Activated CD4-positive, alpha-beta T cell treated with anti-CD3 and anti-CD28 coated beads, Interleukin-2, amount 50 U/mL, for 16 hours (primary cell): ENCODE results near the gene C5AR1.
A peak's percentile ranks its signal among the peaks of the same experiment; 100 is the strongest.
"Not testable (repeated sequence)": the region's sequence is repeated elsewhere in the genome, so short reads cannot be mapped to it uniquely, and the experiment has no call there.

ENCODE experiments used
- DNase-seq: peaks from one replicate; pipeline ENCODE4 v3.0.0-alpha.2; 2020

C5AR1 gene

DNA sequence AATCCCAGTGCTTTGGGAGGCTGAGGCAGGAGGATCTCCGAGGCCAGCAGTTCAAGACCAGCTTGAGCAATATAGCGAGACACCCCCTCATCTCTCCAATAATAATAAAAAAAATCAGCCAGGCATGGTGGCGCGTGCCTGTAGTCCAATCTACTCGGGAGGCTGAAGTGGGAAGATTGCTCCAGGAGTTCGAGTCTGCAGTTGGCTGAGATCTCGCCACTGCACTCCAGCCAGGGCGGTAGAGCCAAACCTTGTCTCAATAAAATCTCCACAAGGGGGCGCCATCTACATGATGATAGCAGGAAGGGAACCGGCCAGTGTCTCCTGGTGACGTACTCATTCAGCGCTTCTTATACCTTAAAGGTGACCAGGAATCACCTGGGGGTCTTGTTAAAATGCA lies 13.6 kb upstream of the C5AR1 start:
- DNase-seq: peak; percentile 89

DNA sequence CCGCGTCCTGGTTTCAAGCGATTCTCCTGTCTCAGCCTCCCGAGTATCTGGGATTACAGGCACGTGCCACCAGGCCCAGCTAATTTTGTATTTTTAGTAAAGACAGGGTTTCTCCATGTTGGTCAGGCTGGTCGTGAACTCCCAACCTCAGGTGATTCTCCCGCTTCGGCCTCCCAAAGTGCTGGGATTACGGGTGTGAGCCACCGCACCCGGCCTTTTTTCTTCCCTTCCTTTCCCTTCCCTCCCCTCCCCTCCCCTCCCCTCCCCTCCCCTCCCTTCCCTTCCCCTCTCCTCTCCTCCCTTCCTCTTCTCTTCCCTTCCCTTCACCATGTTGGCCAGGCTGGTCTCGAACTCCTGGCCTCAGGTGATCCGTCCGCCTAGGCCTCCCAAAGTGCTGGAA lies 8.8 kb upstream of the C5AR1 start:
- DNase-seq: not testable (repeated sequence)

DNA sequence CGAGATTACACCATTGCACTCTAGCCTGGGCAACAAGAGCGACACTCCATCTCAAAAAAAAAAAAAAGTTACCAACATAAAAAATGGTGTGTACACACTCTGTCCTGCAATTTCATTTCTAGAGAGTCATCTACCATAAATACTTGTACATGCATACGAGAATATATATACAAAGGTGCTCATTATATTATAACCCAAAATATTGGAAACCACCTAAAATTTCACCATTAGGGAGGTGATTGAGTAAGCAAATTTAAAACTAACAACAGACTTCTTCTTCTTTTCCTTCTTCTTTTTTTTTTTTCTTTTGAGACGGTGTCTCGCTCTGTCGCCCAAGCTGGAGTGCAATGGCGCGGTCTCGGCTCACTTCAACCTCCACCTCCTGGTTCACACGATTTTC lies 7.4 kb upstream of the C5AR1 start:
- no peak for DNase-seq

DNA sequence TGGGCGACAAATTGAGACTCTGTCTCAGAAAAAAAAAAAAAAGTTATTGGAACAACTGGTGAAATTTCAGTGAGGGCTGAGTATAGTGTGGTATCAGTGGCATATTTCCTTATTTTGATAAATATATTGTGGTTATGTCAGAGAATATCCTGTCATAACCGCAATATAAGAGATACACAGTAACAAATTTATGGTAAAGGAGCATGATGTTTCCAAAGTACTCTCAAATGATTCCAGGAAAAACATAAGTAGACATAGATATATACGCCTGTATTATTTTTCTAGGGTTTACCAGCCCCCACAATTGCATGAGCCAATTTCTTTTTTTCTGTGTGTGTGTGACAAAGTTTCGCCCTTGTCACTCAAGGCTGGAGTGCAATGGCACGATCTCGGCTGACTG lies 5.7 kb upstream of the C5AR1 start:
- DNase-seq: no peak

DNA sequence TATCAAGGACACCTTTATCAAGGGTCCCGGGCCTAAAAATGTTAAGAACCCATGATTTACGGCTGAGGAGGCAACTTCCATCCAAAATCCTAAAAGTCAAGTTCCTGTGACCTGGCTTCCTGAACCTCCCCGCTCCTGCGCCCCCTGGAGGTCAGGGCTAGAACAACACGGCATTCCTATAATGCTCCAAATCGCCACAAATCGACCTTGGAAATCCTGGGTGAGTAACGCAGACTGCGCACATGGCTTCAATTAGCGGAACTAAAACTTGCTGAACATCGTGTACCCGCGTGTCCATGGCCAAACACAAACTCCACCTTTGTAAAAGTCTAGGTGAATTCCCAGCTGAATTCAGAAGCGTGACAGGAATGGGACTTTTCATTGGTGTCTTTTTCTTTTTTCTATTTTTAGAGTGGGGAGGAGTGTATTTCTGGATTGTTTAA lies 4.3 kb upstream of the C5AR1 start:
- DNase-seq: peak; percentile 34

DNA sequence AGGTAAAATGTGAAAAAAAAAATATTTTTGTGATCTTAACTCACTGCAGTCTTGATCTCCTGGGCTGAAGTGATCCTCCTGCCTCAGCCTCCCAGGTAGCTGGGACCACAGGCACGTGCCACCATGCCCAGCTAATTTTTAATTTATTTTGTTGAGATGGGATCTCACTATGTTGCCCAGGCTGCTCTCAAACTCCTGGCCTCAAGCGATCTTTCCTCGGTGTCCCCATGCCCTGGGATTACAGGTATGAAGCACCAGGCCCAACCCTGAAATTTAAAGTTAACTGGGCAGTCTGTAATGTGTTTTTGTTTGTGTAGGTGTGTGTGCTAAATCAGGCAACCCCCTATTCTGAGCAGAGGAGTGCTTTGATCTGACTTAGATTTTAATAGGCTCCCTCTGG lies 3.4 kb upstream of the C5AR1 start:
- DNase-seq: no peak

DNA sequence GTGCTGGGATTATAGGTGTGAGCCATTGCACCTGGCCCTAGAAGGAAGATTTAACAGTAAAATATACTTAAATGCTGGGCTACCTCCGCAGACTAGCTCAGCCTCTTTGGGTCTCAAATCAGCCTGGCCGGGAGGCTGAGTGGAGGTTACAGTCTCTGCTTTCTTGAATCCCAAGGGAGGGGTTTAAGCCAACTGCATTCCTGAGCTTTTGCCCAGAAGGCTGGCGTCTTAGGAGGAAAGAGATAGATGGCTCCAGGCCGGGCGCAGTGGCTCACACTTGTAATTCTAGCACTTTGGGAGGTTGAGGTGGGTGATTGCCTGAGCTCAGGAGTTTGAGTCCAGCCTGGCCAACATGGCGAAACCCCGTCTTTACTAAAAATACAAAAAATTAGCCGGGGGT lies 623 bp upstream of the C5AR1 start:
- DNase-seq: no peak

DNA sequence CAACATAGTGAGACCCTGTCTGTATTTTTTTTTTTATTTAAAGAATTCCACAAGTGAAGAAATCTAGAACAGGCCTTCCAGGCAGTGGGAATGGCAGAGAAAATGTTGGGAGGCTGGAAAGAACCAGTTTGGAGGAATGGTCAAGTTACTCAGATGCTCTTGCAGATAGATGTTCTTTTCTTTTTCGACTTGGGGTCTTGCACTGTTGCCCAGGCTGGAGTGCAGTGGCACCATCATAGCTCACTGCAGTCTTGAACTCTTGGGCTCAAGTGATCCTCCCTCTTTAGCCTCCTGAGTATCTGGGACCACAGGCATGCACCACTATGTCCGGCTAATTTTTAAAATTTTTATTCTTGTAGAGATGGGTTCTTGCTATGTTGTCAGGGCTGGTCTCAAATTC lies 662 bp downstream of the C5AR1 start:
- no peak for DNase-seq

DNA sequence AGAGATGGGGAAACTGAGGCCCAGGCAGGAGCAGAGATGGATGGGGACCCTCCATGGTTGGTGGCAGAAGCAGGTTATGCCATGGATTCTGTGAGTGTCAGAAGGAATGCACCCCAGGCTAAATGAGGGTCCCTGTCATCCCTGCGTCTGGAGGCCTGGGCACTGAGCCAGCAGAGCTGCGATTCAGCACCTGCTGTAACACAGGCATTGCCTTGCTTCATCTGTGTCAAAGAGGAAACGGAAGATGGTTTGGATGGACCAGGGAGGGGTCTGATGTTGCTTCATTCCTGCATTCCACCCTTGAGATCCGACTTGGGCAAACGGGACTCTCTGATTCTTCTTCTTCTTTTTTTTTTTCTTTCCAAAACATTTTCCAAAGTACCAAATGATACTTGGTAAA lies 1.2 kb downstream of the C5AR1 start:
- no peak for DNase-seq

DNA sequence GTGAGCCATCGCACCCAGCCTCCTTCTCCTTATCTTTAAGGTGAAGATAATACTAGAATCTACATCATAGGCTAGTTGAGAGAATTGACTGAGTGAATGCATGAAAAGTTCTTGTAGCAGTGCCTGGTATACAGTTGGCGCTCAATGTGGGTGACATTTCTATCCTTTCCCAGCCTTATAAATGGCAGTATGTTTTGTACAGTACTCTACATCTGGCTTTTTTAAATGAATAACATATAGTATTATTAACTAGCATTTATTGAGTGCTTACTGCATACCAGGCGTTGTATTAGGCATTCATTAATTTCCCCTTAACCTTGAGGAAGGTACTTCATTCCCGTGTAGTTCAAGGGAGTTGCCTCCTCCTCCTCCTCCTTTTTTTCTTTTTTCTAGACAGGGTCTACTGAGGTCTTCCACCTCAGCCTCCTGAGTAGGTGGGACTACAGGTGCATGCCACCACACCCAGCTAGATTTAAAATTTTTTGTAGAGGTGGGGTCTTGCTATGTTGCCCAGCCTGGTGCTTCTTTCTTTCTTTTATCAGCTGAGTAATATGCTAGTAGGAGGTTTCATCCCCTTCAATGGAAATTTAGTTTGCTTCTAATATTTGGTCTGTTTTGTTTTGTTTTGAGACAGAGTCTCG lies 2.8 kb downstream of the C5AR1 start:
- DNase-seq: no peak

DNA sequence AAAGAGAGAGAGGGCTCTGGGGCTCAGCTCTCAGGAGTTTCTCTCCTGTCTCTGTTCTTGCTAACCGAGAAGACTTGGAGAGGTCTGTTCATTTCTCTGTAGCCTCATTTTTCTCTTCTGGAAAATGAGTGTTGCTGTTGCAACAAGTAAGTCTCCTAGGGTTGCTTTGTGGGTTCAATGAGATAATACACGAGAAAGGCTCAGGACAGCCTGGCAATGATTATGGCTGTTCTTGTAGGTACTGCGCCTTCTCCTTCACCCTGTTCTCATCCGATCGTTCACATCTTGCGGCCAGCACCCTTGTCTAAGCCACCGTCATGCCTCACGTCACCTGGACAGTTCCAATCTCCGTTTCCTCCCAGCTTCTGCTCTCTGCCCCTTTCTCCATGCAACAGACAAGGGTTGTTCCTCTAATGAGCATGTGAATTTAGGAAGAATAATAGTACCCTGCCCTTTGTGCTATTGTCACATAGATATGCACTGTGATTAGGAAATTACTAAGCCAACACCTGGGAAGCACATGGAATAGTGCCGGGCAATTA lies 4.2 kb downstream of the C5AR1 start:
- no peak for DNase-seq

DNA sequence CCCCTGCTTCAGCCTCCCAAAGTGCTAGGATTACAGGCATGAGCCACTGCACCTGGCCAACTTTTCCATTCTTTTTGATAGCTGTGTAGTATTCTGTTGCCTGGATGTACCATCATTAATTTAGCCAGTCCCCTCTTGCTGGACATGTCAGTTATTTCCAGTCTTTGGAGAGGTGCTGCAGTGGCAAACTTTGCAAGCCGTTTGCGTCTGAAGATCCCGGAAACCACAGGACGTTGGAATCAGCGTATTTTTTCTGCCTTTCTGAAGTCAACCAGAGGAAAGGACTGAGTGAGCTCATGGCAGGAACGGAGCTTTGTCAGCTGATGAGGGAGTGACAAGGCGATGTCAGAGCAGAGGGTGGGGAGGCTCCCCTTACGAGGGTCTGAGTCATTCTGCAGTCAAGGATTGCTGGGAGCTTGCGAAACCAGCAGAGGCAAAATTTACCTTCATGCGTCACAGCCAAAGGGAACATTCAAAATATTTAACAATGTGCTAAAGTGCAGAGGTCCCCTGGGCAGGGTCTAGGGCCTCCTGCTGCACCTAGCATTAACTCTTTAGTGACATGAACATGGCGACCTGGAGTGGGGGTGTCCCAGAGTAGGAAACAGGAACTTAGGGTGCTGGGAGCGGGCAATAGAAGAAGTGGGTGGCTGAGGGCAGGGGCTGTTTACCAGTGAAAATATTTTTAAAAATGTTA lies 5.6 kb downstream of the C5AR1 start:
- DNase-seq: peak; percentile 30

DNA sequence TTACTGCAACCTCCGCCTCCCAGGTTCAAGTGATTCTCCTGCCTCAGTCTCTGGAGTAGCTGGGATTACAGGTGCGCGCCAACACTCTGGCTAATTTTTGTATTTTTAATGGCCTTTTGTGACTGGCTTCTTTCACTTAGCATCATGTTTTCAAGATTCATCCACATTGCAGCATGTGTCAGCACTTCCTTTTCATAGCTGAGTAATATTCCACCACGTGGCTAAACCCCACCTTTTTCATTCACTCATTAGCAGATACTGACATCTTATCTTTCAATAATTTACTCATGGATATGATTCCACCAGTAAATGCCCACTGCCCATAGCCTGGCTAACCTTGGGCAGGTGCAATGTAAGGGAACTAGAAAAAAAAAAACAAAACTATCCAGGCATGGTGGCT lies 6.9 kb downstream of the C5AR1 start:
- no peak for DNase-seq

DNA sequence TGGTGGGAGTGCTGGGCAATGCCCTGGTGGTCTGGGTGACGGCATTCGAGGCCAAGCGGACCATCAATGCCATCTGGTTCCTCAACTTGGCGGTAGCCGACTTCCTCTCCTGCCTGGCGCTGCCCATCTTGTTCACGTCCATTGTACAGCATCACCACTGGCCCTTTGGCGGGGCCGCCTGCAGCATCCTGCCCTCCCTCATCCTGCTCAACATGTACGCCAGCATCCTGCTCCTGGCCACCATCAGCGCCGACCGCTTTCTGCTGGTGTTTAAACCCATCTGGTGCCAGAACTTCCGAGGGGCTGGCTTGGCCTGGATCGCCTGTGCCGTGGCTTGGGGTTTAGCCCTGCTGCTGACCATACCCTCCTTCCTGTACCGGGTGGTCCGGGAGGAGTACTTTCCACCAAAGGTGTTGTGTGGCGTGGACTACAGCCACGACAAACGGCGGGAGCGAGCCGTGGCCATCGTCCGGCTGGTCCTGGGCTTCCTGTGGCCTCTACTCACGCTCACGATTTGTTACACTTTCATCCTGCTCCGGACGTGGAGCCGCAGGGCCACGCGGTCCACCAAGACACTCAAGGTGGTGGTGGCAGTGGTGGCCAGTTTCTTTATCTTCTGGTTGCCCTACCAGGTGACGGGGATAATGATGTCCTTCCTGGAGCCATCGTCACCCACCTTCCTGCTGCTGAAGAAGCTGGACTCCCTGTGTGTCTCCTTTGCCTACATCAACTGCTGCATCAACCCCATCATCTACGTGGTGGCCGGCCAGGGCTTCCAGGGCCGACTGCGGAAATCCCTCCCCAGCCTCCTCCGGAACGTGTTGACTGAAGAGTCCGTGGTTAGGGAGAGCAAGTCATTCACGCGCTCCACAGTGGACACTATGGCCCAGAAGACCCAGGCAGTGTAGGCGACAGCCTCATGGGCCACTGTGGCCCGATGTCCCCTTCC lies 10.5 kb downstream of the C5AR1 start:
- DNase-seq: no peak

DNA sequence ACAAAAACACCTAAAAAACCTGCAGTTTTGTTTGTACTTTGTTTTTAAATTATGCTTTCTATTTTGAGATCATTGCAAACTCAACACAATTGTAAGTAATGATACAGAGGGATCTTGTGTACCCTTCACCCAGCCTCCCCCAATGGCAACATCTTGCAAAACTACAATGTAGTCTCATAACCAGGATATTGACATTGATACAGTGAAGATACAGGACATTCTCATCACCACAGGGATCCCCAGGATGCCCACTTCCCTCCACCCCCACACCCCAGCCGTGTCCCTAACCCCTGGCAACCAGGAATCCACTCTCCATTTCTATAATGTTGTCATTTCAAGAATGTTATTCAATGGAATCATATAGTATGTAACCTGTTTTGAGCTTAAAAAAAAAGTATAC lies 12.0 kb downstream of the C5AR1 start:
- DNase-seq: no peak

DNA sequence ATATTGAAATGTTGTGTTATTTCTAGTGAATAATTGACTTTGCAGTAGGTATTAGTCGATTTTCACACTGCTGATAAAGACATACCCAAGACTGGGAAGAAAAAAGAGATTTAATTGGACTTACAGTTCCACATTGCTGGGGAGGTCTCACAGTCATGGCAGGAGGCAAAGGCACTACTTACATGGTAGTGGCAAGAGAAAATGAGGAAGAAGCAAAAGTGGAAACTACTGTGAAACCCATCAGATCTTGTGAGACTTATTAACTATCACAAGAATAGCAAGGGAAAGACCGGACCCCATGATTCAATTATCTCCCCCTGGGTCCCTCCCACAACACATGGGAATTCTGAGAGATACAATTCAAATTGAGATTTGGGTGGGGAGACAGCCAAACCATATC lies 12.4 kb downstream of the C5AR1 start:
- DNase-seq: no peak

DNA sequence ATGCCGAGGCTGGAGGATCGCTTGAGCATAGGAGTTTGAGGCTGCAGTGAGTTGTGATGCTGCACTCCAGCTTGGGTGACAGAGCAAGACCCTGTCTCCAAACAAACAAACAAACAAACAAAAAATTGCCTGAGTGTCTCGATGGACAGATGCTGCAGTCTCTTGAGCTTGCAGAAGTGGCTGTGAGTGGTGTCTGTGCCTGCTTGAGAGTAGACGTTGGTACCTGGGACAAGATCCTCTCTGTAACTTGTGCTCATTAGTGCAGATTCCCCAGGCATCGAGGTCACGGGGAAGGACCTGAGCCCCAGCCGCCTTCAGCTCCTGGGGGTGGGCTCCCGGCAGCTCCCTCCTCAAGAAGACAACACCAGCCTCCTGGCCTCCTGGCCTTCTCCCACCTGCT lies 13.7 kb downstream of the C5AR1 start:
- DNase-seq: no peak

DNA sequence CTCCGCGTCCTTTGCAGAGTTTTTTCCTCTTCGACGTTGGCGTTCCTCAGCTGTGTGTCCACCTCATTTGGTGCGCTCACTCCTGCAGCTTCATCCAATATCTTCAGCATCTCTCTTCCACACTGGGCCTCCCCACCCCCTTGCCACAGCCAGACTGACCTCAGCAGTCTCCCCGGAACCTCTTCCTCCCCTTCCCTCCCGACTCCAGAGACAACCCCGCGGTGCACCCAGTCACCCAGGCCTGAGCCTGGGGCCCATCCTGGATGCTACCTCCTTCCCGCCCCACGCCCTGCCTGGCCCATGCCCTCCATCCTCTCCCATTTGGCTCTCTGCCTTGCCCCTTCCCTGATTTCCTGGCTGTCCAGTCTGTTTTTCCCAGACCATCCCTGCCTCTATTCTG lies 14.2 kb downstream of the C5AR1 start:
- no peak for DNase-seq

DNA sequence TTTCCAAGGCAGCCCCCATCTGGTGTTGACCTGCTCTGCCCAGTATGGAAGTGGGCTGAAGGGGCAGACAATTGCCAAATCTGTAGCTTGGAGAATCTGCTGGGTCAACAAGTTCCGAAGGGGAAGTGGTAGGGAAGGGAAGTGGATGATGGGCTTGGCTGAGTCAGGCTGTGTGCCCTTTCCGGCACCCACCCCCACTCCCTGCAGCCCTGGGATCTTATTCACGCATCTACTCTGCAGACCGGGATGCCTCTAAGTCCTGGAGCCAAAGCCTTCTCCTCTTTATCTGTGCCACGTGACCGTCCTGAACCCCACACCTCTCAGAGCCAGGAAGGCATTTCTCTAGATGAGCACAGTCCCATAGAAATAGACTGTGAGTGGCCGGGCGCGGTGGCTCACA lies 14.8 kb downstream of the C5AR1 start:
- no peak for DNase-seq

DNA sequence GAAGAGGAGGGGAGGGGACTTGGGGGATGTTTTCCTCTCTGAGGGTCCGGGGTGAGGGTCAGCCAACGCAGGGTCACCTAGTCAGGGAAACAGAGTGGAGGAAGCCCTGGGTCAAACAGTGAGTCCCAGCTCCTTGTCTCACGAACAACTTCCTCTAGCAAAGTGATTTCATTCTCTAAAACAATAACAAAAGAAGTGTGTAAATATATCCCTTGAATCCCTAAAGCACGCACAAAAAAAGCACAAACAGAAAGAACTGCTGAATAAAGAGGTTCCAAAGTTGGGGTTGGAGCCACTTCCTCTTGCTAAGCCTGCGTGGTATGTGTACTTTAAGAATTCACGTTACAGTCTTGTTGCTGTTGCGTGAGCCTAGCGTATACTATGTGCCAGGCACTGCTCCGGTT lies 20.8 kb downstream of the C5AR1 start:
- DNase-seq: no peak

DNA sequence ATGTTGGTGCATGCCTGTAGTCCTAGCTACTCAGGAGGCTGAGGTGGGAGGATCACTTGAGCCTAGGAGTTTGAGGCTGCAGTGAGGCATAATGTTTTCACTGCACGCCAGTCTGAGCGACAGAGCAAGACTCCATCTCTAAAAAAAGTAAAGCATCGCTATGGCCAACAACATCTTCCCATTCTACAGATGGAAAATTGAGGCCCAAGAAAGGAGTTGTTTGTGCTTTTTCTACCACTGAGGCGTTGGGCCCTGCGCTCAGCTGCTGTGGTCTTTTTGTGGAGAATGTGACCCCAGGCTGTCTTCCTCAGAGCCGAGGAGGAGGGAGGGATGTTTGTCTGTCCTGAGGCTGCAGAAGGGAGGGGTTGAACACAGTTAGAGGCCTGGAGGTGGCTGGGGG lies 21.8 kb downstream of the C5AR1 start:
- DNase-seq: no peak

DNA sequence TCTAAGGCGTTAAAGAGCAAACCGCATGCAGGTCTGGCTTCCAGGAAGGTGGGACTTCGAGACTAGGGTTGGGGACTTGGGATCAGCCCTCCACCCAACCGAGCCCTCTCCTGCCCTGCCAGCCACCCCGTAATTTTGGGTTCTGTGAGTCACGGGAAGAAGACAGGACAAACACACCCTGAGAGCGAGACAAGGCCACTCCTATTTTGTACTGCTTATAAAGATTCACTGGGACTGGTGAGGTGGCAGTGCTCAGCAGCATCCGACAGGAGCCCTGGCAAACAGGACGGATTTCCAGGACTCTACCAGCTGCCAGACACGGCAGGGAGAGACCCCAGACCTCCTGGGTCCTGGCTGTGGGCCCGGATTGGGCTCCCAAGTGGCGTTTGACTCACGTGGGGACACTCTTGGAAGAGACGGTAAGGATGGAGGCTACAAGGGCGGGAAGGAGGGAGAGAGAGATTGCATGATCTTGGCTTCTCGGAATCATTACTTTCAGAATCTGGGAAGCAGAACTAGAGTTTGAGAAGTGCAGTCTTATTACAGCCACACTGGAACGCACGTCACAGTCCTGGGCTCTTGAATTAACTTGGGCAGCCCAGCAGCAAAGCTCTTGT lies 22.4 kb downstream of the C5AR1 start, which contains the start of gene C5AR2:
C5AR2 (plus strand) TSS at position 245 of the 617 bp plus-strand sequence. CDS start 8,625 bp downstream, outside the sequence.
- no peak for DNase-seq
